SH-SY5Y (cell line): ENCODE measurements around the gene FGF2.

Experiments
- GATA2 ChIP-seq: IDR thresholded peaks from 2 replicates; pipeline ENCODE4 v1.6.1; 2011; ENCODE audit warnings: mild to moderate bottlenecking, low read depth, low read length
- GATA3 ChIP-seq: IDR thresholded peaks from 2 replicates; pipeline ENCODE4 v1.6.1; 2011; ENCODE audit warnings: low read depth, mild to moderate bottlenecking, low read length, moderate library complexity

DNA sequence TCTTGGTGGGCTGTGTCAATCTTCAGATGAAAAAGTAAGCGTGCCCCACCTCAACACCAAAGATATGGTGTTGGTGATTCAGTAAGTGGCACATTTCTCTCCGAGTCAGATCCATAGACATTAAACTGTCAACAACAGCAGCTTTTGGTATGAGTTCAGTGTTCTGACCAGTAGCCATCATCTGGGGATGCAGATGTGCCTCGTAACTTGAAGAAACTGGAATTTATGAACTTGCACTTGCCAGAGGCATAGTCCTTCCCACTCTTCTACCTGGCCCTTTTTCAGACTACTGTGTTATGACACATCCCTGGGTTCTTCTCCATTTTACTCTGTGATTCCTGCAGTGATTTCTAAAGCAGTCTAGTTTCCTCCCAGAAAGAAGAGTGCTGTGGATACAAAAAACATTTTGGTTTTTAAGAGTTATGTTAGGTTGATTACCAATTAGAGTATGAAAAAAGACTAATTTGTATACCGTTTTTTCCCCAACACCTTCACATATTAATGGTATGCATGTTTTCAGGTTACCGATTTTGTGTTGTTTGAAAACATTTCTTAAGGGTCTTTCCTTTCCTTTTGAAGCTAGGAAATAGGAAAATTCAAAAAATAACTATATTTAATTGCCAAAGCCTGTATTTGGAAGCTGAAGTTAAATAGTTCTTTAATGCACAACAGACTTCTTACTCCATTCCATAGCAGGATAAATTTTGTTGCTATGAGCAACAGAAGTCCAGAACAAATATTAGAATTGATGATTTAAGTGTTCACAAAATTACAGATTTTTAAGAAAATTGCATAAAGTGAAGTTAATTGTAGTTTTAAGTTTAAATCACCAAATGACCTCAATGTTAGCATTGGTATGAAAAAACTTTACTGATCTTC is 56.5 kb downstream of the FGF2 start:
- no peak for TF ChIP-seq GATA3
- no peak for TF ChIP-seq GATA2
